ENCODE results near the gene PPP4R3C.

GRCh38 chrX:27439771-27440170, 23.4 kb downstream of the PPP4R3C start:
- TF ChIP-seq CTCF (IDR thresholded peaks at IDR 0.05) (no peak), POLR2A (IDR thresholded peaks at IDR 0.05) (no peak)

All from heart left ventricle (tissue), 13 donors.